HG02571 (cell line): Measurements from ENCODE around the gene FAM227A.
"Not testable (repeated sequence)": the region's sequence is repeated elsewhere in the genome, so short reads cannot be mapped to it uniquely, and the experiment has no call there.

ENCODE experiments used
- ATAC-seq: cut with Tn5 transposase; IDR thresholded peaks from one replicate; pipeline ENCODE4 v1.9.1; 2021; ENCODE audit warnings: mild to moderate bottlenecking, moderate library complexity; ENCODE audit not compliant: unreplicated experiment

Gene FAM227A

GRCh38 chr22:38612217-38613006, 43.8 kb downstream of the FAM227A start:
- no peak for ATAC-seq

GRCh38 chr22:38611559-38611958, 44.6 kb downstream of the FAM227A start:
- ATAC-seq, result no peak

GRCh38 chr22:38610234-38610633, 46.0 kb downstream of the FAM227A start:
- ATAC-seq, result no peak

- ATAC-seq, result no peak
Observed at GRCh38 chr22:38608992-38609750, 47.0 kb downstream of the FAM227A start.

- no peak for ATAC-seq
Observed at GRCh38 chr22:38607680-38608079, 48.5 kb downstream of the FAM227A start.

- no peak for ATAC-seq
Observed at GRCh38 chr22:38602166-38602565, 54.0 kb downstream of the FAM227A start.

- ATAC-seq, result no peak
Observed at GRCh38 chr22:38601221-38601764, 54.9 kb downstream of the FAM227A start.

GRCh38 chr22:38599466-38599865, 56.7 kb downstream of the FAM227A start:
- no peak for ATAC-seq

GRCh38 chr22:38582923-38583322, 73.3 kb downstream of the FAM227A start:
- not testable (repeated sequence) for ATAC-seq

- no peak for ATAC-seq
Observed at GRCh38 chr22:38578505-38578904, 77.7 kb downstream of the FAM227A start.

- no peak for ATAC-seq
Observed at GRCh38 chr22:38572065-38572464, 84.1 kb downstream of the FAM227A start.

- no peak for ATAC-seq
Observed at GRCh38 chr22:38570779-38571364, 85.3 kb downstream of the FAM227A start.

GRCh38 chr22:38569972-38570778, 86.0 kb downstream of the FAM227A start, which contains the start of gene DMC1:
Gene DMC1 (minus strand): TSS chr22:38570183. CDS start chr22:38568256, 1,927 bp downstream.
- ATAC-seq, result peak; percentile 57

- ATAC-seq, result peak; percentile 21
Observed at GRCh38 chr22:38569181-38569971, 86.8 kb downstream of the FAM227A start.

GRCh38 chr22:38567531-38568285, 88.5 kb downstream of the FAM227A start:
- ATAC-seq, result no peak

GRCh38 chr22:38566726-38567504, 89.3 kb downstream of the FAM227A start:
- ATAC-seq, result no peak

- no peak for ATAC-seq
Observed at GRCh38 chr22:38565441-38565840, 90.8 kb downstream of the FAM227A start.

GRCh38 chr22:38564669-38565068, 91.5 kb downstream of the FAM227A start:
- no peak for ATAC-seq
